Inferior parietal cortex (tissue), 1 donor: ENCODE results near the gene CTAGE15.
"Not testable (repeated sequence)": the region's sequence is repeated elsewhere in the genome, so short reads cannot be mapped to it uniquely, and the experiment has no call there.

Experiments
- DNase-seq: peaks from one replicate; pipeline ENCODE4 v3.0.0-alpha.2; 2016; ENCODE audit errors: extremely low spot score

CTAGE15 gene

GRCh38 chr7:143622130-143622529, 50.5 kb downstream of the CTAGE15 start:
- DNase-seq: not testable (repeated sequence)
